Measurements from ENCODE around the gene MAPK10.

The MAPK10 gene

DNA sequence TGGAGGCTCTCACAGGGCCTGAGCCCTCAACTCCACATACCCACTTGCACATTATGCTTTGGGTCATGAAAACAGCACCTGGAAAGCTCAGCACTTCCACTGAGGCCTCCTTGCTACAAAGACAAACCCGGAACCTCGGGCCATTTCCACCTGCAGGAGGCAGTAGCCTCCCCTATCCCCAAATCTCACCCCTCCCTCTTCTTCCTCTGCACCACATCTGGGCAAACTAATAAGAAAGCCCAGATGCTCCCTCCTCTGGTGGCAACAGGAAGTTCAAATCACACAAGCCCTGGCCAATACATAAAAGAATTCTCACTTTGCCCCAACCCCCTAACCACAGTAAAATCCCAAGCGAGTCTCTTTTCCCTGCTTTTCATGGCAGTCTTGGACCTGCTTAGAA, 136.4 kb downstream of the MAPK10 start:
- TF ChIP-seq, protein P1, sequence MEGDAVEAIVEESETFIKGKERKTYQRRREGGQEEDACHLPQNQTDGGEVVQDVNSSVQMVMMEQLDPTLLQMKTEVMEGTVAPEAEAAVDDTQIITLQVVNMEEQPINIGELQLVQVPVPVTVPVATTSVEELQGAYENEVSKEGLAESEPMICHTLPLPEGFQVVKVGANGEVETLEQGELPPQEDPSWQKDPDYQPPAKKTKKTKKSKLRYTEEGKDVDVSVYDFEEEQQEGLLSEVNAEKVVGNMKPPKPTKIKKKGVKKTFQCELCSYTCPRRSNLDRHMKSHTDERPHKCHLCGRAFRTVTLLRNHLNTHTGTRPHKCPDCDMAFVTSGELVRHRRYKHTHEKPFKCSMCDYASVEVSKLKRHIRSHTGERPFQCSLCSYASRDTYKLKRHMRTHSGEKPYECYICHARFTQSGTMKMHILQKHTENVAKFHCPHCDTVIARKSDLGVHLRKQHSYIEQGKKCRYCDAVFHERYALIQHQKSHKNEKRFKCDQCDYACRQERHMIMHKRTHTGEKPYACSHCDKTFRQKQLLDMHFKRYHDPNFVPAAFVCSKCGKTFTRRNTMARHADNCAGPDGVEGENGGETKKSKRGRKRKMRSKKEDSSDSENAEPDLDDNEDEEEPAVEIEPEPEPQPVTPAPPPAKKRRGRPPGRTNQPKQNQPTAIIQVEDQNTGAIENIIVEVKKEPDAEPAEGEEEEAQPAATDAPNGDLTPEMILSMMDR (IDR thresholded peaks at IDR 0.05; ENCODE audit: extremely low read depth, missing control alignments): peak; percentile 12
- DNase-seq (ENCODE audit: low spot score): peak; percentile 6

DNA sequence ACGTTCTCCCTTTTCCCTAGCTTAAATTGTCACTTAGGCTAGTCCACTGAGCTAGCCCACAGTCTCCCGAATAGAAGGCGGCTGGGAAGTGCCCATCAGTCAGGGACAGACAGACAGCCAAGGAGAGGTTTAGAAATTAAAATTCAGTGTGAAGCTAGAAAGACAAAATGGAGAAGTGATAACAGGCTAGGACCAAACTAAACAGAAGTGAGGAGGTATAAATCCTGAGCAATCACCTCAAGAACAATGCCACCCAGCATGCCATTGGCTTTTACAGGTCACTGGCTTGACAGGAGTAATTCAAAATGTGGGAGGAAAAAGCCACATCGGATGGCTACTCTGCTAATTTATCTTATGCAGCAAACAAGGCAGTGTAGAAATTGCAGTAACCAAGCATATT, 138.9 kb downstream of the MAPK10 start:
- no peak for DNase-seq (ENCODE audit: low spot score)
- TF ChIP-seq, protein P1 (IDR thresholded peaks at IDR 0.05; ENCODE audit: extremely low read depth, missing control alignments): no peak

DNA sequence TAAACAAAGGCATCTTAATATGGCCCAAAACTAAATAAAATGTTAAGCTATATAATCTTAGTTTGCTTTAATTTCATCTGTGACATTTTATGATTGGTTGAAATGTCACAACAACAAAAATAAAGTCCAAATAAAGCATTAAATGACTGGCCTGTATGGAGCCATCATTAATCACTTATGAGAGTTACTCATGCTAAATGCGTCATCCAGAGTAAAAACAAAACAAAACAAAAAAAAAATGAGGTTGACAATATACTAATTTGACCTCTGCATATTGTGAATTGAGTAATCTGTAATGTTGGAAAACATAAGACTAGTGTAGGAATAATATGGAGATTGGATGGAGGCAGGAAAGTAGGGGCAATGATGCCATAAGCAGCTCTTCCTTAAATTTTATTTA, 139.7 kb downstream of the MAPK10 start:
- TF ChIP-seq, protein P1 (IDR thresholded peaks at IDR 0.05; ENCODE audit: extremely low read depth, missing control alignments): no peak
- DNase-seq (ENCODE audit: low spot score): no peak

DNA sequence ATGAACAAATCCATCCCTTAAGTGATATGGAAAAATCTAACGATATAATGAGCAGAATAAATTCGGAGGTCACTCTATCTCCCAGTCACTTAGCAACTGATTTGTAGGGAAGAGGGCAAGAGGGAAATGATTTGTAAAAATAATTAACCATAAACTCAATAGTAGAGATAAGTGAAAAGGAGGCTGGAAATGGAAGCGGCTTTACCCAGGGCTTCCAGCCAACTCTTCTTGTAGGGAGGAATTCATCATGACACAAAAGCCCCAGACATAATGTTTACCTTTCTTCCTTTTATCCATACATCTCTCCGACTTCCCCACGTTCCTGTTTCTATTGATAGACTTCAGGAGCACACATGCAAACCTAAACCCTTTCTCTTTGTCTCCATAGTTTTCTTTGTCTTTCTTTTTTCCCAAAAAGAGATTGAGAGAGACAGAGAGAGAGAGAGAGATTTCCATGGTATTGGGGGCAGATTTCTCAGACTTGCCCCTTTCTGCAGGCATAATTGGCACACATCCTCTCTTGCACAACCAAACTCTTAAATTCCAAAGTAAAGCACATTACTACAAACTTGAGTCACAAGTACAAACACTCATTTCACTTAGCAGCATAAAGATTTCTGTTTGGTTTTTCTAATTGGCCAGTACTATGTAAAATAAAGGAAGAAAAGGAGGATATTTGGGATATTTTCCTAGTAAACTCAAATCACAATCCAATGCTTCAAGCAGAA, 140.9 kb downstream of the MAPK10 start:
- DNase-seq (ENCODE audit: low spot score): no peak
- TF ChIP-seq, protein P1 (IDR thresholded peaks at IDR 0.05; ENCODE audit: extremely low read depth, missing control alignments): no peak

DNA sequence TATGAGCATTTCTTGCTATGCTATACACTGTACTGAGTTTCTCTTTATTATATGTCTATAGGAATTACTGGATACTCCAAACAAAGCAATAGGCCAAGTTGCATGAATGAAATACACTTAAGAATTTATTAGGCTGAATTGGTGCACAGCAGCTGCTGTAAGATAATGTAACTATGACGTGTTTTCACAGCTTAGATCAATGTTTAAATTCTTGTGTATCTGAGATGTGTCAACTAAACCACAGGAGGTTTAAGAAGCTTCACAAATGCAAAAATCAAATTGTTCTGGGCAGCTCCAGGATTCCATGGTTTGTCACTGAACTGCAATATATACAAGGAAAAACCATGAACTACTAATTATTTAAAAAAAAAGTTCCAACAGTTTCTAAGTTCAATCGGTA, 156.7 kb downstream of the MAPK10 start:
- TF ChIP-seq, protein P1 (IDR thresholded peaks at IDR 0.05; ENCODE audit: extremely low read depth, missing control alignments): no peak

DNA sequence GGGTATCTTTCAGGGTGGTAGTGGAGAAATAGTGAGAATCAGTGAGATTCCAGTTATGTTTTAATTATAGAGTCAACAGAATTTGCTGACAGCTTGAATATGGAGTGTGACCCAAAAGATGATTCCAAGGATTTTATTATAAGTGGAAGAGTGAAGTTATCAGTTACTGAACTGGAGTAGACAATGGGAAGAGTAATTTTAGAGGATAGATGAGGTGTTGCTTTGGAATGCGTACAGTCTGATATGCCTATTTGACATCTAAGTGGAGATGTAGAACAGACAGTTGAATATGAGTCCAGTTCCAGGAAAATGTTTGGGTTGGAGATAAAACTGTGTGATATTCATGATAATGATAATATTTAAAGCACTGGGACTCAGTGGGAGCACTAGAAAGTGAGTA, 174.2 kb downstream of the MAPK10 start:
- TF ChIP-seq, protein P1 (IDR thresholded peaks at IDR 0.05; ENCODE audit: extremely low read depth, missing control alignments): no peak
- no peak for DNase-seq (ENCODE audit: low spot score)

More for the DNA sequence above, 156.7 kb downstream of the MAPK10 start:
- no peak for DNase-seq (ENCODE audit: low spot score)

DNA sequence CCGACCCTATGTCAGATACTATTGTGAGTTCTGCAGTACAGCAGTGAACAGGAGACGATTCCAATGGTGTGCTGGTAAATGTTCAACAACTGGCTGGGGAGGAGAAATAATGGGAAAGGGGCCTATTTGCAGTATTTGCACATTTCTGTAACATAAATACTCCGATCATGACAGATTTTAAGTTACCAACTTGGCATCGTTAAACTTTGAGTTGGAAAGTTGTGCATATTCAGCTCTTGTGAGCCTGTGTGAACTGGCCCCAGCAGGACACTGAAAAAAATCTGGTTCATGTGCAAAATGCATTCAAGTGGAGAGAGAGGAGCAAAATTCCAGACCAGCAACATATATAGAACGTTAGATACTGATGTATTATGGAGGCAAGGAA, 175.0 kb downstream of the MAPK10 start:
- TF ChIP-seq, protein P1 (IDR thresholded peaks at IDR 0.05; ENCODE audit: extremely low read depth, missing control alignments): no peak
- DNase-seq (ENCODE audit: low spot score): no peak
